CMK (cell line): ENCODE results near the gene SLC22A3.
A peak's percentile ranks its signal among the peaks of the same experiment; 100 is the strongest.
"Not testable (repeated sequence)": the region's sequence is repeated elsewhere in the genome, so short reads cannot be mapped to it uniquely, and the experiment has no call there.

Experiments used
- DNase-seq: peaks from one replicate; pipeline ENCODE4 v3.0.0-alpha.2; 2010; ENCODE audit warnings: low read depth

SLC22A3 gene

DNA sequence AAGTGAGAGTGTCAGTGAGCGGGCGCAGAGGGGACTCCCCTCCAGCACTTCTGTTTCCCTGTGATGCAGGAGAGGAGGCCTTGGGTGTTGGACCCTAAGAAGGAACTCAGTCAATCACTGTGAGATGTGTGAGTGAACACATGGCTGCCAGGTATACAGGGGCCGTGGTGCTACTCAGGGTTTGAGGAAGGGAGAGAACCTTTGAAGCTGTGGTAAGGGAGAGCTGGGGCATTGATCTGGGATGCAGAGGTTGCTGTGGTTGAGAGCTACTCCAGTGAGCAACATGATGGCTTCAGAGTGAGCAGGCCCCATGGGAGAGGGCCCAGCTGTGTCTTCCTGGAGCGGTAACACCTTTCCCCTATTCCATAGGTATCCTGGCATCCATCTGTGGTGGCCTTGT is 99.2 kb downstream of the SLC22A3 start:
- no peak for DNase-seq

DNA sequence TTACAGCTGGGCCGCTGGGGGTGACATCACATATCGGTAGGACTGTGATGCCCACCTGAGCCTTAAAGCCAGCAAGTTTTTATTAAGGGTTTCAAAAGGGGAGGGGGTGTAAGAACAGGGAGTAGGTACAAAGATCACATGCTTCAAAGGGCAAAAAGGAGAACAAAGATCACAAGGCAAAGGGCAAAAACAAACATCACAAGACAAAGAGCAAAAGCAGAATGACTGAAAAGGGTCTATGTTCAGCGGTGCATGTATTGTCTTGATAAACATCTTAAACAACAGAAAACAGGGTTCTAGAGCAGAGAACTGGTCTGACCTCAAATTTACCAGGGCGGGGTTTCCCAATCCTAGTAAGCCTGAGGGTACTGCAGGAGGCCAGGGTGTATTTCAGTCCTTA is 101.6 kb downstream of the SLC22A3 start:
- DNase-seq, result not testable (repeated sequence)

DNA sequence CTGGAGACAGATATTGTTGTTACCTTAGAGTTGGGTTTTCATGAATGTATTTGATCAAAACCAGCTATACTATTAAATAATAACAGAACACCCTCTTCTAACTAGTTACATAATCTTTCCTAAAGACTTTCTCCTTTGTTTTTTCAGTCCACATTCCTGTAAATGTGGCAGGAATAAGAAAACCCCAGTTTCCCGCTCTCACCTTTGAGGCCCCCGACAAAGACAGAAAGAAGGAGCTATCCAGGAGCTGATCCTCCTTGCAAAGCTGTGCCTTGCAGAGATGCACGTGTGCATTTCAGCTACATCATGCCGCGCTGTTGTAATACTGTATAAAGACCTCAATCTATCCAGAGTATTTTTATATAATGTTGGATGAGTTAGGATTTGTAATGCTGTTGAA is 102.7 kb downstream of the SLC22A3 start:
- no peak for DNase-seq

DNA sequence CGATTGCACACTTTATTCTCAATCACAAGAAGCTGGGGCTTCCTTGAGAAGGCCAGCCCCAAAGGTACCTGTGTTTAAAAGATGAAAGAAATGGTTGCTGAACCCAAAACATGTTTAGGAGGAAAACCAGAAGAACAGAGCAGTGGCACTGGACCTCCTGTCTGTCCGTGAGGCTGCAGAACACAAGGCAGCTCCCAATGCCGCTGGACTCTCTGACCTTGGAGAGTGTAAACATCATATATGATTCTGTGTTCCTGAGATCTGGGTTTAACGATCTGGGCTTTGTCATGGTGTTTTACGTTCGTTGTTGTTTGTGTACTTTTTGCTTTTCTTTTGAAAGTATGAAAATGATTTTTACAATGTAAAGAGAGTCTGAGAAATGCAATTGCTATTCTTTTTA is 106.1 kb downstream of the SLC22A3 start:
- no peak for DNase-seq

DNA sequence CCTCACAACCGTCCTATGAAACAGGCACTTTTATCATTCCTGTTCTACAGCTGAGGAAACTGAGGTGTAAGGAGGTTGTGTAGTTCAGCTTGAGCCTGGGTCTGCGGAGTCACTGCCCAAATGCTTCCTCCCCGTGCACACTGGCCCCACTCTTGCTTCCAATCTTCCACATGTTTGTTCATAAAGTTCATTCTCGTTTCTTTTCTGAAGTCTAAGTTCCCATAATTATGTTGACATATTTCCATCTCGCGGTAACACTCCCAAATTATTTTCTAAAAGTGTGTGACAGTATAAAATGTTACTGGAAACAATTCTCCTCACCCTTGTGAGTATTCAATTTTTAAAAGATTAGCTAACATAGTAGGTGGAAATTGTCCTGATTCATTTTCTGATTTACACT is 106.9 kb downstream of the SLC22A3 start:
- DNase-seq, result no peak

DNA sequence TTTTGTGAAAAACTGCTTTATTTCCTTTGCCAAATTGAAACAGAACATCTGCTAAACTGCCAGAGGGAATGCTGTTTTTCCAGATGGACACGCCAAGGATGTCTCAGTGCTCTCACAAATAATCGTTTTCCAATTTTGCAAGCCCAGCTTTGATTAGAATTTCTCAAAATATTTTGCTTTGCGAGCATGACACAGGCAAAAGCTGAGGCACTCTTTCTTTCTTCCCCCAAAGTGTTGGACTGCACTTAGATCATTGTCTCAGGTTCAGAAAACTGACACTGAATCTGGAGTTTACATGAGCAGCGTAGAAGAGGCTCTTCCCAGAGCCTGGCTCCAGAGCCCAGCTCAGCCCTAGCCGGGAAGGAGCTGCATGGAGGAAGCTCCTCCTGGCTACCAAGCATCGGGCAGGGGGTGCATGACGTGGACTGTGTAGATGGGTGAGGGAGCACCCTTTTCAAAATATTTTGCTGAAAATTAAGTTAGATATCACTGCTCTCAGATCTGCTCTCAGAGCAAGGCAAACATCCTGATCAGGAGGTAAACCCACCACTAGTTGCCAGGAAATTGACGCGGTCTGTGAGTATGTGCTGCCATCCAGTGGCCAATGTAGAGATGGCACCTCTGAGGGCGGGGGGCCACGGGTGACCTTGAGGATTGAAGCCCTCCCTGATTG is 107.5 kb downstream of the SLC22A3 start:
- peak; percentile 7 for DNase-seq

DNA sequence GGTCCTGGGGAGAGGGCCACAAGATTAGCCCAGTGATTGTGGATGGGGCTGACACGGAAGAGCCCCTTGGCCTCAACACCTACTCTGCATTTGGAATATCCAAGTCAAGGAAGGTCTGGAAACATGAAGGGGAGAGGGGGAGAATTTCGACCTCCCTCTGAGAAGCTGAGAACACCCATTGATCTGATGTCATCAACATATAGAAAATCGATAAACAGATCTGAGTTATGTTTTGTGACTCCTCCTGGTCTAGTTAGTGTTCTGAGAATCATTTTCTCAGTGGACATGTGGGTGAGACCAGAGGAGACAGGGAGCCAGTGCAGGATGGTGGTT is 108.0 kb downstream of the SLC22A3 start:
- no peak for DNase-seq

DNA sequence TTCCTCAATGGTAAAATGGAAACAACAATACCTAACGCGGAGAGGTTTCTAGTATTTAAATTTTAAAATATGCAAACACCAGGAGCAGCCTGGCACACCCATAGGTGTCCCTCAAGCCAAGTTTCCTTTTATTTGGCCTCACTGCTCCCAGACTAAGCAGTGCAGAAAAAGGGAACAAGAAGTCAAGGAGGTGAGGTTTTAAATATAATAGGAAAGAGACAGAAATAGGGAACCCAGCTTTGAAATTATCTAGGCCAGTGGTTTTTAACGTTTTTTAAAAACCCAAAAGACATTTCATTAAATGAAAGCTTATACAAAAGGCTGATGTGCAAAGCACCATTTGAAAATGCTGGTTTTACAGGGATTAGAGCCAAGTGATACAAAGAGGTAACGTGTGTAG is 109.6 kb downstream of the SLC22A3 start:
- DNase-seq, result no peak

DNA sequence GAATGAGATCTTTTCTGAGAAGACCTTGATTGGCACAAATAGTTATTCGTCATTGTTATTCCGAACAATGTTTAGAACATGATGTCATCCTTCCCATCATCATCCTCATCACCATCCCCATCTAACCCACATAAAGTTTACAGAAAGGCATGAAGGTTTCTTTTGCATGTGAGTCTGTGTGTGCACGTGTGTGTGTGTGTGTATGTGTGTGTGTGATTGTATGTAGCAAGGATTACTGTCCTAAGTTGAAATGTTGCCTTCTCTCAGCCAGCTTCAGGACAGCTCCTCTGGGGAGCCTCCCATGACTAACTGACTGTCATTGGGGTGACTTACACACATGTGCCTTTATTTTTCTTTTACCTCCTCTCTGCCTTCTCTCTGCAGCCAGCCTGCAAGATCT is 113.5 kb downstream of the SLC22A3 start:
- no peak for DNase-seq

DNA sequence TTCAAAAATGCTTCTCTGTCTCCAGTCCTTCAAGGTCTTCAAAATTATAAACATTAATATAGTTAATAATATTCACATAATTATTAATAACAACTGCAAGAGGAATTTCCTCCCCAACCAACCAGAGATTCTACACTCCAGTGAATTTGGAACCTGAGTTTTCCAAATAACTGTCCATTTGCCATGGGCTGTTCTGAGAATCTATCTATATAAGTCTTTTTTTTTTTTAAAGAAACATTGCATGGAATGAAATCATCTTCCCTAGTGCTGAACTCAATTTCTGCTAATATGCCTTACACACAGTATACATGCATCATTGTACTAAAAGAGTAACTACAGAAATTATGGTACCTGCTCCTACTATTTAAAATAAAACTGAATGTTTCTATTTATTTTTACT is 113.9 kb downstream of the SLC22A3 start:
- DNase-seq, result no peak

DNA sequence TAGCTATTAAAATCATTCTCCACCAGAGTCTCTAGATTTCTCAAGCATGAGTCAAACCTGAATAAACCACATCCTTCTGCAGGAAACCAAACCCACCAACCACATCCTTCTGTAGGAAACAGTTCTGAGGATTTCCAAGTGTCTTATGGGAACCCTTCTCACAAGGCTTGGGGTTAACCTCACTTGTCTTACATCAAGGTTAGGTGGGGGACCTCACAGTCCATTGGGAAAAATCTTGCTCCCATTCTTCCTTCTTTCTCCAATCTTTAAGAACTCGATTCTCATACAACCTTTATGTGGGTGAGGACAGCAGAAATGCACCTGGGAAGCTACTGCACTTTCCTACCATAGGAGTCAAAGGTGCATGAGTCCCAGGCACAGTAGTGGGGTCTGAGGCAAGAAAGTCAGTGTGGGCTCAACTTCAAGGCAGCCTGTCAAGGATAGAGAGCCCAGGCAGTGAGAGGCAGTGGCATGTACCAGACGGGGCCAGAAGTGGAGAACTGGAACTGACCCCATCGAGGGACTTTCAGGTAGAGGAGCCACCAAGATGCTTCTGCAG is 114.5 kb downstream of the SLC22A3 start:
- DNase-seq, result peak; percentile 27

DNA sequence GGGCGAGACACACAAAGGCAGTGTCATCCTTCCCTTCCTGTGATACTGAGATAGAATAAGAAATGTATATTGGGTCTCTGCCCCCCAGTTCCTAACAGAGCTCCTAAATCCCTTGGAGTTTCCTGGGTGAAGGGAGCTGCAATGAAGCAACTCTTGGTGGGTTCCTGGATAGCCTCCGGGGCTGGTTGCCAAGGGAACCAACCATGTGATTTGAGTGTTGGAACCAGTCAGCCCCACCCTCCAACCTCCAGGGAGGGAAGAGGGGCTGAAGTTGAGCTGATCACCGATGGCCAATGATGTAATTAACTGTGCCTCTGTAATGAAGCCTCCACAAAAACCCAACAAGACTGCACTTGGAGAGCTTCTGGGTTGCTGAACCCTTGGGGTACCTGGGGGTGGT is 116.6 kb downstream of the SLC22A3 start:
- DNase-seq, result no peak

DNA sequence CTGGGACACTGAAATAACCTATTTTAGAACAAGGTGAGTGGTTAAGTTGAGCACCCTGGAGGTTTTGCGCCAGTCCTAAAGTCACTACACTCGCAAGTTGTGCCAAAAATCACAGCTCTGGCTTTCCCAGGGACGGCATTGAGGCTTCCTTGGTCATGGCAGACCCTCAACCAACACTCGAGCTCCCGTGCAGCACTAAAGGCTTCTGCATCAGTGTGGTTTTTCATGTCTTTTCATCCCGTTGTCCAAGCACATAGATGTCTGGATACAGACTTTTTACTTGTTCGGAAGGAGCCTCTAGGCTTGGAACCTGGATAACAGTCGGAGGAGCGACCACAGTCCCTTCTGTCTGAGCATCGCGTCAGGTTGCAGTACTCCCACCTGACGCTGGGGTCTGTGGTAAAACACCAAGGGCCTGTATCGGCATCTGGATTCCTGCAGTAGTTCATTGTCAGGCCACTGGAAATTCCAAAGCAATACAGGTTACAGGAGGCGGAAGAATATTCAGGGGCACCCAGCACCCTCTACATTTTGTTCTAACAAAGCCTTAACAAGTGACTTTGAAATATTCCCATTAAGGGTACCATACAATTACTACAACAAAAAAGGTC is 119.2 kb downstream of the SLC22A3 start:
- DNase-seq, result not testable (repeated sequence)

DNA sequence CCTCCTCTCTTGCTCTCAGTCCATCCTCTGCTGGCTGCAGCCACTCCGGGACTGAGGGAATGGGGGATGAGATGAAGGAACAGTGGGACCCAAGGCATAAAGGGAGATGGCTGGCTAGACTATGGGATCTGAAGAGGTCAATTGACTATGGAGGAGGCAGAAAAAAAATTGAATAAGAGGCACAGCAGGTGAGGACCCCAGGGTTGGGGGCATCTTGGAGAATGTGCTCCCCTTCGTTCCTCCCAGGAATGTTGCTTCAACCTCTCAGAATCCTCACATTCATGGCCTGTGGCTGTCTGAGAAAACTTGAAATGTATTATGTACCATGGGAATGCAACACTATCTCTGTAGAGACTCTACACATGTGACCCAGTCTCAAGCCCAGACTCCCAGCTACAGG is 121.0 kb downstream of the SLC22A3 start:
- no peak for DNase-seq

DNA sequence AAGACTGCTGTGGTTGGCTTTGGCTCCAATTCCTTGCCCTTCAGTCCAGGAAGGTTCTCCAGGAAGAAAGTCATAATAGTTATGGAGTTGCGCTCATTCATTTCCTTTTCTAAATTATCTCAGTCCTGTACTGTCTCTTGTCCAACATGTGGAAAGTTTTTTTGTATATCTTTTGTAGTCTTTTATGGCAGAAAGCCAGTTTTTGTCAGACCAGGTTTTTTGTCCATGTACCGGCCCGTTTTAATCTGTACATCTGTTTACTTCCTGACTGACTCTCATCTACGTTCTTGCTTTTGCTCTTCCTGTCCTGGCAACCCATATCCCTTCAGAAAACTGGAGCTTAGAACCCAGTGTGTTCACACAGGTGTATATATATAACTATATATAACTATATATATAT is 127.9 kb downstream of the SLC22A3 start:
- not testable (repeated sequence) for DNase-seq

DNA sequence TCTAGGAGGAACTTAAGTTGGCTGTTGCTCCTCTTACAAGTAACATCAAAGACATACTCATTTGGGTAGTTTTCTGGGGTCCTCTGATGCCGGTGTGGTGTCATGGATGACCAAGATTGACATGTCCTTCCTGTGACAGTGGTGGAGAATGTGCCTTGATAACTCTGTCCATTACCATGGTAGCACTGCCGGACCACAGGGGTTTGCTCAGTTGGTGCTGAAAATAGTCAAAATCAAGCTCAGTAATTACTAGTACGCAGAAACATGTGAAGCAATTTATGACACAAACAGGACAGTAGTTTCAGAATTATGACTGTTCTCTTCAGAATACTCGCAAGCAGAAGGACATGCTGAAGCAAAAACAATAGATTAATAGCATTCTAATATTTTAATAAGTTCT is 128.9 kb downstream of the SLC22A3 start:
- DNase-seq, result not testable (repeated sequence)

DNA sequence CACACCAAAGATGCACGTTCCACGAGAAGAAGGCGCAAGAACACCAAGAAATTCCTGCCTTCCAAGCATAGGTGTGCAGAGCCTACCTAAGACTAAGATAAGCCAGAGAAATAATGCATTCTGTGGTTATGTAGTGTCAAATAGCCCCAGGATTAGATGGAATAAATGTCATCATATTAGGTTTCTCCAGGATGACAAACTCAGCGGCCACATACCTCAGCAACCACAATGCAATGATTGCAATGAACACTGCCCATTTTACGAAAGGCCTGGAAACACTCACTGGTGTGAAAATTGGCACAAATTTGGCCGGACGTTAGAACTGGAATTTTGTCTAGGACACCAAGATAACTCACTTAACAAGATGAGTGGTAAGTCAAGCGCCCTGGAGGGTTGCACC is 129.7 kb downstream of the SLC22A3 start:
- no peak for DNase-seq

DNA sequence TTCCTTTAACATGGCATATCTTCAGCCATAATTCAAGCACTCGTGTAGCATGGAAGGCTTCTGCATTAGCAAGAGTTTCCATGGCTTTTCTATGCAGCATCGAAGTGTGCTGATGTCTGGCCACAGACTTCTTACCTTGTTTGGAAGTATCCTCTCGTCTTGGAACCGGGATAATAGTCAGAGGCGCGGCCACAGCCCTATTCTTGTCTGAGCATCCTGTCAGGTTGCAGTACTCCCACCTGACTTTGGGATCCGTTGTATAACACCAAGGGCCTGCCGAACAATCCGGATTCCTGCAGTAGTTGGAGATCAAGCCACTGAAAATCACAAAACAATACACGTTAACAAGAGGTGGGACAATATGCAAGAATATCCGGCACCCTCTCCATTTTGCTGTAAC is 138.9 kb downstream of the SLC22A3 start:
- no peak for DNase-seq

DNA sequence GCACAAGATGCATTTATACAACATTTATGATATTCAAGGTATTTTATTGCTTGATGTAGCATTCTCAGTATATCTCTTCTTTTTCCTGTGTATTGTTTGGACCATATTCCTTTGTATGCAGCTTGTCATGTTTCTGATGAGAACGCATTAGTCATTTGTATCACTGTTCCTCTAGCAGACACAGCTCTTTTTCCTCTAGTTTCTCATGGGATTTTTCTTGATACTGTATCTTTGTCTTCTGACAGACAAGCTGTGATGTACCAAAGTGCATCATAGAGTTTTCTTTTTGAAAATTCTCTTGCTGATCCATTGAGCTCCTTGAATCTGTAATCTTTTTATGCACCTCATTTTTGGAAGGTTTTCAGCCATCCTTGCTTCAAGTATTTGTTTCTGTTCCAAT is 140.9 kb downstream of the SLC22A3 start:
- no peak for DNase-seq

DNA sequence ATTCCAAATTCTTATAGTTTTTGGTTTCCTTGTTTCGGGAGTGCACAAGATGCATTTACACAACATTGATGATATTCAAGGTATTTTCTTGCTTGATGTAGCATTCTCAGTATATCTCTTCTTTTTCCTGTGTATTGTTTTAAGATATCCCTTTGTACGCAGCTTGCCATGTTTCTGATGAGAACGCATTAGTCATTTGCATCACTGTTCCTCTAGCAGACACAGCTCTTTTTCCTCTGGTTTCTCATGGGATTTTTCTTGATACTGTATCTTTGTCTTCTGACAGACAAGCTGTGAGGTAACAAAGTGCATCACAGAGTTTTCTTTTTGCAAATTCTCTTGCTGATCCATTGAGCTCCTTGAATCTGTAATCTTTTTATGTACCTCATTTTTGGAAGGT is 146.4 kb downstream of the SLC22A3 start:
- no peak for DNase-seq

DNA sequence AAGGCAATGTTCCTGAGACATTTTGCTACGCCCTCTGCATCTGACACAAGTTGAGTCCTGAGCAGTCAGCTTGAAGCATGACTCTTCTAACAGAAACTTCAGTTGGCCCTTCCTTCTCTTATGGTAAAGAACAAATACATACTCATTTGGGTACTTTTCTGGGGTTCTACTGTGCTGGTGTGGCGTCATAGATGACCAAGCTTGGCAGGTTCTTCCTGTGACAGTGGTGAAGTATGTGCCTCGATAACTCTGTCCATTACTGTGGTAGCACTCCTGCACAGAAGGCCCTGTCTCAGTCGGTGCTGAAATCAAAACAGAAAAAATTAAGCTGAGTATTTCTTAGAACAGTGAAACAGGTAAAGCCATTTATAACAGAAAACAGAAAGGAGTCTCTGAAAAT is 152.5 kb downstream of the SLC22A3 start:
- no peak for DNase-seq
